WI38 (cell line): ENCODE results near the gene BMP6.

ENCODE experiments used
- H3K4me3 ChIP-seq: 2 replicates; pipeline ENCODE4 v1.5.1; 2011; ENCODE audit warnings: low read depth, mild to moderate bottlenecking, control low read depth, low read length
- TF ChIP-seq, protein P1 (sequence below): IDR thresholded peaks from 2 replicates; pipeline ENCODE4 v1.5.1; 2012; ENCODE audit warnings: low read depth, mild to moderate bottlenecking, control low read depth, low read length

Gene BMP6

DNA sequence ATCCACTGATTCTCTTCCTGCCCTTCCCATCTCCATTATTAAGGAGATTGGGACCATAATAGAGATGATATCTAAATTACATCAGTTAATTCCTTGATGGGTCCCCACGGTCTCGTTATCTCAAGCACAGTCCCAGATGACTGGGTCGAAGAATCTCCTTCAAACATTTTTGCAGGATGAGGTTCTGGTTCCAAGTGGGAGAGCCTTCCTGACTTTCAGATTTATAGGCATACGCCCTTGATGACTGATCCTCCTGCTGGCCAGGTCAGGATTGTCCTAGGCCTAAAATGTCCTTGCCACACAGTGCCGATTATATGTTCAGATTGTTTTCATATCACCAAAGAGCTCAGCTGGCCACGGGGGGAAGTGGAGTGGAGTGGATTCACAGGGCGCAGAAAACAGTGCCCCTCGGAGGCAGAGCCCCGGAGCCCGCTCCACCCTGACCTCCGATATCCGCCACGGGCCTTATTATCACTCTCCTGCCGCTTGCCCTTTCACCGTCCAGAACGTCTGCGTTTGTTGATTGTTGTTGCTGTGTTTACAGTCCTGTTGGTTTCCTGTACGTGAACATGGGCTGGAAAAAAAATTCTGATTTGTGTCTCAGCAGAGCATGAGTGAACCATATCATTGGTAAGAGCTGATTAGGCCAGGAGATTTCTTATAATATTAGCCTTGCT lies 8.9 kb downstream of the BMP6 start:
- H3K4me3 ChIP-seq: no peak overlapping the region
- TF ChIP-seq, protein P1, sequence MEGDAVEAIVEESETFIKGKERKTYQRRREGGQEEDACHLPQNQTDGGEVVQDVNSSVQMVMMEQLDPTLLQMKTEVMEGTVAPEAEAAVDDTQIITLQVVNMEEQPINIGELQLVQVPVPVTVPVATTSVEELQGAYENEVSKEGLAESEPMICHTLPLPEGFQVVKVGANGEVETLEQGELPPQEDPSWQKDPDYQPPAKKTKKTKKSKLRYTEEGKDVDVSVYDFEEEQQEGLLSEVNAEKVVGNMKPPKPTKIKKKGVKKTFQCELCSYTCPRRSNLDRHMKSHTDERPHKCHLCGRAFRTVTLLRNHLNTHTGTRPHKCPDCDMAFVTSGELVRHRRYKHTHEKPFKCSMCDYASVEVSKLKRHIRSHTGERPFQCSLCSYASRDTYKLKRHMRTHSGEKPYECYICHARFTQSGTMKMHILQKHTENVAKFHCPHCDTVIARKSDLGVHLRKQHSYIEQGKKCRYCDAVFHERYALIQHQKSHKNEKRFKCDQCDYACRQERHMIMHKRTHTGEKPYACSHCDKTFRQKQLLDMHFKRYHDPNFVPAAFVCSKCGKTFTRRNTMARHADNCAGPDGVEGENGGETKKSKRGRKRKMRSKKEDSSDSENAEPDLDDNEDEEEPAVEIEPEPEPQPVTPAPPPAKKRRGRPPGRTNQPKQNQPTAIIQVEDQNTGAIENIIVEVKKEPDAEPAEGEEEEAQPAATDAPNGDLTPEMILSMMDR: no peak

DNA sequence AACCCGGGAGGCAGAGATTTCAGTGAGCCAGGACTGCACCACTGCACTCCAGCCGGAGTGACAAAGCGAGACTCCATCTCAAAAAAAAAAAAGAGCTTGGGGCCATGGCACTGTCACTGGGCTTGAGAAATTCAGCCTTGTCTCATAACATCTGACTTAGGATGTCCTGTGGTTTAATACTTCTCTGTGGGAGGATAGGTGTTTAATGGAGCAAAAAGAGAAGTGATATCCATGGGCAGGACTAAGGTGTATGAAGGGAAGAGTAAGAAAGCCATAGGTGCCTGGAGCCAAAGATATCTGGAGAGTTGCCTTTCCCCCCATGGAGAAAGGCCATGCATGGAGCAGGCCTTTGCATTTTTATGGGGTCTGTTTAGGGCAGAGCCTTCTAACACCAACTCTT lies 11.2 kb downstream of the BMP6 start:
- TF ChIP-seq, protein P1: no peak
- H3K4me3 ChIP-seq: no peak overlapping the region

DNA sequence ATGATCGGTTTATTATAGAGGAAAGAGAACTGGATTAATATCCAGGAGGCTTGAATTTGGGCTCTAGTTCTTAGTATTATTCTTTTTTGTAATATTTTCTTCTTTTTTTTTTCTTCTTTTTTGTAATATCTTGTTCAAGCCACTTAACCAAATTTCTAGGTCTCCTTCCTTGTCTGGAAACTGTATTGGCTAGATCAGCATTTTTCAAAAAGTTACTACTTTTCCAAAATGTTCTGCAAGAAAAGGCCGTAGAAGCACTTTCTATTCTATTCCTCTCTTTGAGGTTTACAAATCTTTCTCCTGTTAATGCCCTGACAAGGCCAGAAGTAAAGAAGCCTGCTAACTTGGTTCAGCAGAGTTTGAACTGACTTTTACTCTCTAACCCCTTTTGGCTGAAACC lies 12.0 kb downstream of the BMP6 start:
- TF ChIP-seq, protein P1: no peak
- no peak overlapping the region for H3K4me3 ChIP-seq

DNA sequence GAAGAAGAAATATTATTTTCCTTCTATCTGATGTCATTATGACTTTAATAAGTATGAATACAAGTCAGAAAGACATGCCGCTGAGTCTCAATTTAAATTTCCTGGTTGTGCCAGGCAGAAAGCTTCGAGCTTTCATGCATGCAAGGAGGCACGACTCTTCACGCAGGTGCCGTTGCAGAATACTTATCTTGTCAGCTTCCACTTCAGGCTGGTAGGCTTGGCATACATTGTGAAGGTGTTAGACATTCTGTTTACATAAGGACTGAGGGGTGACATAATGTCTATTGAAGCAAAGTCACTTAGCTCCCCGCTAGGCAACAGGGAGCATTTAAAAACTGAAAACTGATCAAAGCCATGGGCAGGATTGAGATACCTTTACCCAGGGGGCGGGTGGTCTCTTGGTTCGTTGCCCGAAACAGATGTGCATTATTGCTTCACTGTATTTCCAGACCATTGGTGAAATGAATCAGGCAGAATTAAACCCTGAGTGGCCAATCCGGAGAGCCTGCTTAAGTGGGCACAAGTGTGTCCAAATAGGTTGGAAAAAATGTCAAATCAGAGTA lies 16.4 kb downstream of the BMP6 start:
- no peak overlapping the region for H3K4me3 ChIP-seq
- TF ChIP-seq, protein P1: no peak

DNA sequence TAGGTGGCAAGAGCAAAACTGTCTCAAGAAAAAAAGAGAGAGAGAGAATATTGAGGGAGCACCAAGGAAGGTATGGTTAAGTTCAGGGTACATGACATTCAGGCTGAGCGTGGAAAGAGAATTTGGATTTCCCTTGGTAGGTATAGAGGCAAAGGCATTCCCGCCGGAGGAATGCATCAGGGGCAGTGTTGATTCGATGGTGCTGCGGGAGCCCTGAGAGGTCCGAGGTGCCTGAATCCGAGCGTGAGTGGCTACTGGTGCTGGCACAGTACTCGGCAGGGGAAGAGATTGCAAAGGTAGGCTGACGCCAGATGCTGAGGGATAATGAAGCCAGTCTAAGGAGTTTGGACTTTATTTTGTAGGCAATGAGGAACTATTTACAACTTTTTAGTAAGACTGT lies 20.0 kb downstream of the BMP6 start:
- TF ChIP-seq, protein P1: no peak
- no peak overlapping the region for H3K4me3 ChIP-seq

DNA sequence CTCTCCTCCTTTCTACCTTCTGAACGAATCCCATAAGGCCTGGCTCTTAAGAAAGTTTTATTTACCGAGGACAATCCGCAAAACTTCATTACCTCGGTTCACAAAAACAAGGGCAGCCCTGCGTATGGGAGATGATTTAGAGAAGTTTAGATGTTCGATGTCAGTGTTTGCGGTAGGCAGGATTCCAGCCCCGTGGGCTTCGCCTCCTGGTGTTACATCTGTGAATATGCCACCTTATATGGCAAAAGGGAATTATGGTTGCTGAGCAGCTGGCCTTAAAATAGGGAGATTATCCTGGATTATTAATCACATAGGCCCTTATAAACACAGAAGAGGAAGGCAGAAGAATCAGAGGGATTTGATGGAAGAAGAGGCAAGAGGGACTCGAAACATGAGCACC lies 21.1 kb downstream of the BMP6 start:
- no peak overlapping the region for H3K4me3 ChIP-seq
- TF ChIP-seq, protein P1: no peak

DNA sequence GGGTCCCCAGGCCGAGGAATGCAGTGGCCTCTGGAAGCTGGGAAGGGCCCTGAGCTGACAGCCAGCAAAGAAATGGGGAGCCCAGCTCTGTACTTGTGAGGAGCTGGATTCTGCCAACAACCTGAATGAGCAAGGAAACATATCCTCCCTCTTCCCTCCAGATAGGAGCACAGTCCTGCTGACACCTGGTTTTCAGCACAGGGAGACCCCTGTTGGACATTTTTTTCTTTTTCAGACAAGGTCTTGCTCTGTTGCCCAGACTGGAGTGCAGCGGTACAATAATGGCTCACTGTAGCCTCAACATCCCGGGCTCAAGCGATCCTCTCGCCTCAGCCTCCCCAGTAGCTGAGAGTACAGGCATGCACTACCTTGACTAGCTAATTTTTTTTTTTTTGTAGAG lies 21.5 kb downstream of the BMP6 start:
- TF ChIP-seq, protein P1: no peak

More for the DNA sequence above, 21.5 kb downstream of the BMP6 start:
- no peak overlapping the region for H3K4me3 ChIP-seq
